Measurements from ENCODE around the gene BGLAP. TPM values are rescaled to one million over a fixed set of nuclear protein-coding genes. Genes with fewer than 3 reads are reported as not detected.

The BGLAP gene
- polyA plus RNA-seq, 1 donor (not counting 4 experiments of a cell fraction or from before 2014, with no cell fraction given): 0.12 TPM

DNA sequence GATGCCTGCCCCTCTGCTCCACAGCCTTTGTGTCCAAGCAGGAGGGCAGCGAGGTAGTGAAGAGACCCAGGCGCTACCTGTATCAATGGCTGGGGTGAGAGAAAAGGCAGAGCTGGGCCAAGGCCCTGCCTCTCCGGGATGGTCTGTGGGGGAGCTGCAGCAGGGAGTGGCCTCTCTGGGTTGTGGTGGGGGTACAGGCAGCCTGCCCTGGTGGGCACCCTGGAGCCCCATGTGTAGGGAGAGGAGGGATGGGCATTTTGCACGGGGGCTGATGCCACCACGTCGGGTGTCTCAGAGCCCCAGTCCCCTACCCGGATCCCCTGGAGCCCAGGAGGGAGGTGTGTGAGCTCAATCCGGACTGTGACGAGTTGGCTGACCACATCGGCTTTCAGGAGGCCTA lies 754 bp downstream of the BGLAP start:
- peaks cover 0 to 2% of the 10 kb centered on the region in 2 experiments for H3K36me3 ChIP-seq (ENCODE audit: control insufficient read depth in 2 of 2, extremely low read depth in 1 of 2, insufficient read depth in 2 of 2, low read length in 2 of 2)
- no peak for FAIRE-seq

GRCh38 chr1:156244126-156244525 lies 2.1 kb downstream of the BGLAP start:
- Histone ChIP-seq H3K9me3 (ENCODE audit: control insufficient read depth, low read depth, low read length) (no peaks in the 10 kb centered on the region), H3K9me1 (ENCODE audit: control insufficient read depth, extremely low read depth, insufficient read depth, low read length) (no peaks in the 10 kb centered on the region), H3K9ac (ENCODE audit: control insufficient read depth, extremely low read depth, insufficient read depth, low read length) (no peak overlapping the region), H3K27ac (ENCODE audit: control insufficient read depth, insufficient read depth, low read length) (no peak overlapping the region), H3K4me1 (ENCODE audit: control insufficient read depth, extremely low read depth, insufficient read depth, low read length) (peaks cover 37% of the 10 kb centered on the region), H3K4me2 (ENCODE audit: control insufficient read depth, extremely low read depth, insufficient read depth, low read depth, low read length) (no peak overlapping the region), H3K79me2 (ENCODE audit: control insufficient read depth, insufficient read depth, low read length) (no peaks in the 10 kb centered on the region), H2AFZ (ENCODE audit: control insufficient read depth, low read length) (no peak overlapping the region), H3K4me3 (ENCODE audit: control insufficient read depth in 2 of 3, extremely low read depth in 1 of 3, insufficient read depth in 2 of 3, low read depth in 1 of 3, low read length in 3 of 3) (no peak overlapping the region), H3K27me3 (ENCODE audit: control insufficient read depth, extremely low read depth, insufficient read depth, low read length) (peaks cover 13% of the 10 kb centered on the region), H4K20me1 (ENCODE audit: control insufficient read depth, extremely low read depth, insufficient read depth, low read length) (no peaks in the 10 kb centered on the region), H3K36me3 (ENCODE audit: control insufficient read depth in 2 of 2, extremely low read depth in 1 of 2, insufficient read depth in 2 of 2, low read length in 2 of 2) (peaks cover 2 to 3% of the 10 kb centered on the region in 2 experiments)
- no peak for FAIRE-seq
- dilution Hi-C loops (cut with MboI; ENCODE audit: extremely low pct_ligation_motif_present, low sequenced_read_pairs): no loop called here
- TF ChIP-seq, protein P1, sequence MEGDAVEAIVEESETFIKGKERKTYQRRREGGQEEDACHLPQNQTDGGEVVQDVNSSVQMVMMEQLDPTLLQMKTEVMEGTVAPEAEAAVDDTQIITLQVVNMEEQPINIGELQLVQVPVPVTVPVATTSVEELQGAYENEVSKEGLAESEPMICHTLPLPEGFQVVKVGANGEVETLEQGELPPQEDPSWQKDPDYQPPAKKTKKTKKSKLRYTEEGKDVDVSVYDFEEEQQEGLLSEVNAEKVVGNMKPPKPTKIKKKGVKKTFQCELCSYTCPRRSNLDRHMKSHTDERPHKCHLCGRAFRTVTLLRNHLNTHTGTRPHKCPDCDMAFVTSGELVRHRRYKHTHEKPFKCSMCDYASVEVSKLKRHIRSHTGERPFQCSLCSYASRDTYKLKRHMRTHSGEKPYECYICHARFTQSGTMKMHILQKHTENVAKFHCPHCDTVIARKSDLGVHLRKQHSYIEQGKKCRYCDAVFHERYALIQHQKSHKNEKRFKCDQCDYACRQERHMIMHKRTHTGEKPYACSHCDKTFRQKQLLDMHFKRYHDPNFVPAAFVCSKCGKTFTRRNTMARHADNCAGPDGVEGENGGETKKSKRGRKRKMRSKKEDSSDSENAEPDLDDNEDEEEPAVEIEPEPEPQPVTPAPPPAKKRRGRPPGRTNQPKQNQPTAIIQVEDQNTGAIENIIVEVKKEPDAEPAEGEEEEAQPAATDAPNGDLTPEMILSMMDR (optimal IDR thresholded peaks at IDR 0.05 in 1 of 3, IDR thresholded peaks at IDR 0.05 in 1 of 3, conservative IDR thresholded peaks at IDR 0.05 in 1 of 3; ENCODE audit: extremely low read depth in 1 of 3, insufficient read depth in 2 of 3, low read length in 3 of 3): no peak
- TF ChIP-seq EZH2 (IDR thresholded peaks at IDR 0.05; ENCODE audit: low read length): no peak
- DNase-seq (ENCODE audit: low read depth, low spot score): no peak

More for the DNA sequence above, 754 bp downstream of the BGLAP start:
- Histone ChIP-seq H2AFZ (ENCODE audit: control insufficient read depth, low read length) (no peak overlapping the region), H3K9me1 (ENCODE audit: control insufficient read depth, extremely low read depth, insufficient read depth, low read length) (no peaks in the 10 kb centered on the region), H3K4me1 (ENCODE audit: control insufficient read depth, extremely low read depth, insufficient read depth, low read length) (peaks cover 35% of the 10 kb centered on the region), H3K4me3 (ENCODE audit: control insufficient read depth in 2 of 3, extremely low read depth in 1 of 3, insufficient read depth in 2 of 3, low read depth in 1 of 3, low read length in 3 of 3) (no peak overlapping the region), H4K20me1 (ENCODE audit: control insufficient read depth, extremely low read depth, insufficient read depth, low read length) (no peaks in the 10 kb centered on the region), H3K4me2 (ENCODE audit: control insufficient read depth, extremely low read depth, insufficient read depth, low read depth, low read length) (no peak overlapping the region), H3K27ac (ENCODE audit: control insufficient read depth, insufficient read depth, low read length) (no peak overlapping the region), H3K9ac (ENCODE audit: control insufficient read depth, extremely low read depth, insufficient read depth, low read length) (no peak overlapping the region), H3K27me3 (ENCODE audit: control insufficient read depth, extremely low read depth, insufficient read depth, low read length) (peaks cover 13% of the 10 kb centered on the region), H3K79me2 (ENCODE audit: control insufficient read depth, insufficient read depth, low read length) (no peaks in the 10 kb centered on the region), H3K9me3 (ENCODE audit: control insufficient read depth, low read depth, low read length) (no peaks in the 10 kb centered on the region)
- TF ChIP-seq, protein P1 (optimal IDR thresholded peaks at IDR 0.05 in 1 of 3, IDR thresholded peaks at IDR 0.05 in 1 of 3, conservative IDR thresholded peaks at IDR 0.05 in 1 of 3; ENCODE audit: extremely low read depth in 1 of 3, insufficient read depth in 2 of 3, low read length in 3 of 3): no peak
- TF ChIP-seq EZH2 (IDR thresholded peaks at IDR 0.05; ENCODE audit: low read length): no peak
- dilution Hi-C loops (cut with MboI; ENCODE audit: extremely low pct_ligation_motif_present, low sequenced_read_pairs): no loop called here
- DNase-seq (ENCODE audit: low read depth, low spot score): no peak

All from keratinocyte (primary cell).